Memory B cell (primary cell): ENCODE results near the gene PCDHAC2.

Source experiments
- ATAC-seq: fragments of 150-1000 bp; cut with Tn5 transposase; 2 replicates; pipeline ENCODE4 v1.10.0; 2021; ENCODE audit warnings: low read depth, mild to moderate bottlenecking, moderate library complexity
- DNase-seq, 2 donors: peaks; one replicate each; pipeline ENCODE4 v3.0.0; 2022; ENCODE audit warnings: low spot score in 2 of 2
- H3K27ac Mint-ChIP-seq: one replicate; pipeline ENCODE4 v1.8.0; 2022; ENCODE audit warnings: mild to moderate bottlenecking, moderate library complexity, mixed read lengths
- H3K27me3 Mint-ChIP-seq: one replicate; pipeline ENCODE4 v1.8.0; 2022; ENCODE audit warnings: mixed read lengths
- H3K36me3 Mint-ChIP-seq: one replicate; pipeline ENCODE4 v1.8.0; 2022; ENCODE audit warnings: mild to moderate bottlenecking, mixed read lengths
- H3K4me1 Mint-ChIP-seq: one replicate; pipeline ENCODE4 v1.8.0; 2022; ENCODE audit warnings: mixed read lengths
- H3K4me3 Mint-ChIP-seq: one replicate; pipeline ENCODE4 v1.8.0; 2022; ENCODE audit warnings: mild to moderate bottlenecking, moderate library complexity, mixed read lengths
- H3K9me3 Mint-ChIP-seq: one replicate; pipeline ENCODE4 v1.8.0; 2022; ENCODE audit warnings: mixed read lengths

The PCDHAC2 gene

DNA sequence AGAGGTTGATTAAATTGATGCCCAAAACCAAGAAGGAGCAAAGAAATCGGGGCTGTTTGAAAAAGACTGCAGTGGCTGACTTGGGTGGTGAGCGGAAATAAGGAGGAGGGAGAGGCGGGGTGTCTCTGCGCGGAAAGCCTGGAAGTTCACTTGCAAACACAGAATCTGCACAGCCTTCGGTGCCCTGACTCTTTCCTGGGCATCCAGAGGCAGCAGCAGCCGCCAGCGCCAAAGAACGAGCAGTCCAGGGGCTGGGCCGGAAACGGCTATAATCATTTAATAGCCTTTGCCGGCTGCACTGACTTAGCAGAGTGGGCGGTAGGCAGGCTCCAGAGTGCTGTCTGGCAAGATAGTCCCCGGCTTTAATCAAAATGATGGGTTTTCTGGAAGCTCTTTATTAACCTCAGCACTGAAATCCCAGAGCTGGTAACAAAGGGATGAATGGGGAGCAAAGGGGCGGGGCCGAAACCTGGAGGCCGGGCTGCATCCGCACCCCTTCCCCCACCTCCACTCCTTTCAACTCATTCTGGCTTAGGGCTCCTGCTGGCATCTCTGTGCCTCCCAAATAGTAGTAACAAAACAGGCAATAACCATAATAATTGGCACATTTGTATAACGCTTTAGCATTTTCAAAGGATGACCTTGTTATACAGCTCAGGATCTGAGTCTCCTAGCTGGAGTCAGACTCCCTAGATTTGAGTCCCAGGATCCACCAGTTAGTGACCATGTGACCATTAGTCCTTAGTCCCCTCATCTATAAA is 35.7 kb downstream of the PCDHAC2 start:
- no peak overlapping the region for H3K27ac Mint-ChIP-seq
- peaks cover 4% of the 10 kb centered on the region for H3K4me1 Mint-ChIP-seq
- H3K4me3 Mint-ChIP-seq: no peak overlapping the region
- DNase-seq: no peak
- peaks cover 13% of the 10 kb centered on the region for H3K27me3 Mint-ChIP-seq
- no peaks in the 10 kb centered on the region for H3K36me3 Mint-ChIP-seq
- peaks cover 2% of the 10 kb centered on the region for H3K9me3 Mint-ChIP-seq
- ATAC-seq: no peak

DNA sequence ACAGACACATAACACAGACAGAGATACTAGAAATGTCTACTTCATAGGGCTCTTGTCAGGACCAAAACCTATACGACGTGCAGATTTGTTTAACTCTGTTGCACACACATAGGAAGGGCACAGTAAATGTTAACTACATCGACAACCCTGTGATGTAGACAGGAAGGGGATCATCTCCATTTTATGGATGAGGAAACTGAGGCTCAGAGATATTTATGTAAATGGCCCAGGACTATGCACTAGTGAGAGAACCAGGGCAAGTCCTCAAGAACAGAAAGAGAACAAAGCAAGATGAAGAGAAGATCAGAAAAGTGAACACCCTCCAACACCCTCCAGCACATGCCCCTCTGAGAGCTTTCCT is 36.3 kb downstream of the PCDHAC2 start:
- ATAC-seq (no peak), DNase-seq (no peak)
- Mint-ChIP-seq H3K4me3 (no peak overlapping the region), H3K27me3 (peaks cover 13% of the 10 kb centered on the region), H3K36me3 (no peaks in the 10 kb centered on the region), H3K9me3 (peaks cover 2% of the 10 kb centered on the region), H3K27ac (no peak overlapping the region), H3K4me1 (peaks cover 4% of the 10 kb centered on the region)

DNA sequence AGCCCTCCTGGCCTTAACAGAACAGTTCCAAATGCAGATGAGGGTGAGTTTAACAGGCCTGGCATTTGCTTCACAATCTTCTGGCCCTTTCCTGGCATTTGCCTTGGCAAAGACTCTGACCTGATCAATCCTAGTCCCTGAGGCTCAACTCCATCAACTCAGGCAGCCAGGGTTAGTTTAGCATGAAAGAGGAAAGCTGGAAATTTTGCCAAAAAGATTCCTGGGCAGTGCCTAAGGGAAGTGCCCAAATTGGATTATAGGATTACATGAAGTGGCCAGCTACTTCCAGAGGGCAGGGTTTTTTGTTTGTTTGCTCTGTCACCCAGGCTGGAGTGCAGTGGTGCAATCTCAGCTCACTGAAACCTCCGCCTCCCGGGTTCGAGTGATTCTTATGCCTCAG is 36.8 kb downstream of the PCDHAC2 start:
- Mint-ChIP-seq H3K4me1 (peaks cover 4% of the 10 kb centered on the region), H3K4me3 (no peak overlapping the region), H3K36me3 (no peaks in the 10 kb centered on the region), H3K27me3 (peaks cover 13% of the 10 kb centered on the region), H3K9me3 (peaks cover 2% of the 10 kb centered on the region), H3K27ac (no peak overlapping the region)
- ATAC-seq (no peak), DNase-seq (no peak)

DNA sequence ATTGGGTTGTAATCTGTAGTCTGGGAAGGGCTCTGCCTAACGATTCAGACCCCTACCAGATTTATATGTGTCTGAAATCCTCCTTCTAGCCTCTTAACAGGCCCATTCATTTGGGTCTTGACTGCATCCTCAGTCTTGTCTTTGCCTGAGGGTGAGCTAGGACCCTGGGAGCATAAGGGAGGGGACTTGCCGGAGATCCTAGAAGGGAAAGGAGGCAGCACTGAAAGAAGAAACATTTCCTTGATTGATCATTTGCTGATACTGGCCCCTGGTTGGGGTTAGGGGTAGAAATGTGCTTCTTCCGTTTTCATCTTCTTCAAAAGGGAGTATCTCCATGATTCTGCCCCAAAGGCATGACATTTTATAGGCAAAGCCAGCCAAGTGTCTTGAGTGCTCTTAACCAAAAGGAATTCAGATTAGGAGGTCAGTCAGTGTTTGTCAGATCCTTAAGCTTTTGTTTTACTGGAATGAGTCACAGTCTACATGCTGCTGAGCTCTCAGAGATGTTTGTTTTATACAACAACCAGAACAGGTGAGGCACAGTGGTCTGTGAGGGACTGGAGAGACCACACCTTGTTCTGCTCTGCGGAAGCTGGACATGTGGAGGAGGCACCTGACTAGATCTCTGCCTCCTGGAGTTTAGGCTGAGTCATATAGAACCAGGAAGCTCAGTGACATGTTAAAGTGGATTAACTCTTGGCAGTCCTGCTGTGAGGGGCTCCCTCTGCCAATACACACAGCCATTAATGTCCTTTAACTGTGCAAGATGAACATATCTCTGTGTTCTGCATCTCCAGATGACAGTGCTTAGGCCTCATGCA is 37.7 kb downstream of the PCDHAC2 start:
- DNase-seq: no peak

DNA sequence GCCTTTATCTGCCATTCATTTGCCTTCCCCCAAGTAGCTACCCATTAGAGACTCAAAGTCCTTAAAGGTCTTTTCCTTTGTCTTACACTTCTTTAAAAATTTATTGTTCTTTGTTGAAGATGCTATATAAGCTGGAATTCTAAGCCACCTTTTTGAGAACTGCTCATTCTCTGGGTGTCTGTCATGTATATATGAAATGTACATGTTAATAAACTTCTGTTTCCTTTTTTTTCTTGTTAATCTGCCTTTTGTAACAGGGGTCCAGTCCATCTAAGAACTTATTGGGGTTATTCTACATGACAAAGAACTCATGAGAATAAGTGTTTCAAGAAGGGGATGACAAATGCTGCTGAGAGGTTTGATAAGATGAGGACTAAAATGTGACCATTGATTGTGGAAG is 41.5 kb downstream of the PCDHAC2 start:
- Mint-ChIP-seq H3K36me3 (no peaks in the 10 kb centered on the region), H3K4me3 (no peak overlapping the region), H3K27ac (no peak overlapping the region), H3K27me3 (peaks cover 4% of the 10 kb centered on the region), H3K9me3 (peaks cover 2% of the 10 kb centered on the region), H3K4me1 (no peaks in the 10 kb centered on the region)
- ATAC-seq: no peak
- DNase-seq: no peak

More for the DNA sequence above, 37.7 kb downstream of the PCDHAC2 start:
- Mint-ChIP-seq H3K36me3 (no peaks in the 10 kb centered on the region), H3K9me3 (peaks cover 2% of the 10 kb centered on the region), H3K27ac (no peak overlapping the region), H3K4me1 (peaks cover 4% of the 10 kb centered on the region), H3K27me3 (peaks cover 13% of the 10 kb centered on the region), H3K4me3 (no peak overlapping the region)
- no peak for ATAC-seq

DNA sequence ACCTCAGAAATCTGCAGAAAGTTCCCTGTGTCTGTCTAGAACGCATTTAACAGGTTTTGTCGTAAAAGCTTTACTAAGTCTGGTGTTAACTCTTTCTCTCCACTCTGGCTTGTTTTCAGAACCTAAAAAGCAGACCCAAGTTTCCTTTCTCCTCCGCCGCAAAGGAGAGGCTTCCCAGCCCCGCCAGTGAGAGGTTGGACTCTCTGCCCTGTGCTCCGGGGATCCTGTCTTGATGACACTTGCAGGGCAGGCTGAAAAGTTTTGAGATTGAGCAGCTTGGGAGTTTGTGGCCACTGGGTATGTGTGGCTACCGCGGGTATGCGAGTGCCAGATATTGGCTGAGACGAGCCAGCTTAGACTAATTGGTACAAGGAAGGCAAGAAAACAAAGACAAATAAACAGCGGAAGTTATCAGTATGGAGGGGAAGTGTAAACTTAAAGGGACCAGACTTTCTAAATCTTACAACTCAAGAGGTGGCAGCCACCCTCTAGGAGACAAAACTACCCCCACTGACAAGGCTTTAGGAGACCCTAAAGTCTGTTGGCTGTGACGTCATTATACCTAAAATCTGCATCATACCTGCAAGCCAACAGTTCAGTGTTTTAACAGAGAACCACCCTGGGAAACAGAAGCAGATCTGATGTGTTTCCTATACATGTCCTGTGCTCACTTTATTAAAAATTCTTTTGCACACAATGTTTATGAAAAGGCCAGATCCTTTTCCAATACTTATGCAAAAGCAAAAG is 43.9 kb downstream of the PCDHAC2 start:
- H3K27ac Mint-ChIP-seq: no peak overlapping the region
- H3K27me3 Mint-ChIP-seq: peaks cover 2% of the 10 kb centered on the region
- peaks cover 2% of the 10 kb centered on the region for H3K9me3 Mint-ChIP-seq
- H3K36me3 Mint-ChIP-seq: no peaks in the 10 kb centered on the region
- DNase-seq: no peak
- H3K4me1 Mint-ChIP-seq: no peaks in the 10 kb centered on the region
- H3K4me3 Mint-ChIP-seq: no peak overlapping the region
- no peak for ATAC-seq

DNA sequence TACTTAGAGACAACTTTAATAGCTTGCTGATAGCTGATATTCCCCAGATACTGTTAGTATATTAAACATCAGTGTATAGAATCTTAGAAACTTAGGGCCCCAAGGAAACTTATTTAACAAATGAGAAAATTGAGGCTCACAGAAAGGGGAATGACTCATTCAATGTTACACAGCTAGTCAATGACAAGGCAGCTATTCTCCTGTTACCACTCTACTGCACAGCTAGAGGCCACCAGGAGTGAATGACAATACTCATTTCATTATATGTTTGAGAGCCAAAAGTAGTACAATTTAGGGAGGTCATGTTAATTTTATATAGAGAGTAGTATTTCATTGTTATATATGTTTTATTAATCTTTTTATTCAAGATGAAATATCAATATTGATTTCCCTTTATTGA is 51.7 kb downstream of the PCDHAC2 start:
- Mint-ChIP-seq H3K36me3 (no peaks in the 10 kb centered on the region), H3K27me3 (no peaks in the 10 kb centered on the region), H3K4me1 (no peaks in the 10 kb centered on the region), H3K4me3 (no peak overlapping the region), H3K9me3 (peaks cover 2% of the 10 kb centered on the region), H3K27ac (no peak overlapping the region)
- DNase-seq (no peak), ATAC-seq (no peak)
